HEK293 (cell line): ENCODE measurements around the gene B4GALNT4.

ENCODE experiments used
- CTCF ChIA-PET: fragments of 350-600 bp; formaldehyde crosslinking; extraction: SDS; loops from one replicate; lab custom pipeline; 2021; ENCODE audit warnings: antibody characterized with exemption; lab: Yijun Ruan, JAX
- POLR2A ChIA-PET: fragments of 300-600 bp; formaldehyde crosslinking; extraction: SDS; loops from one replicate; lab custom pipeline; 2020; ENCODE audit warnings: antibody characterized with exemption, inconsistent platforms; lab: Yijun Ruan, JAX
- H3K27ac ChIP-seq: fragments of 200-500 bp; sonication (Bioruptor generic); 2 replicates; pipeline ENCODE4 v1.5.1; 2014; ENCODE audit warnings: low read depth, low read length, control low read depth, inconsistent platforms; ENCODE audit errors: extremely low read depth
- H3K36me3 ChIP-seq, 2 experiments: fragments of 200-500 bp in 1 of 2; sonication (Bioruptor generic) in 1 of 2; 1 replicate in 1 of 2; 2 replicates in 1 of 2; pipeline ENCODE4 v1.5.1; 2014 to 2017; ENCODE audit warnings: inconsistent platforms in 2 of 2, low read length in 2 of 2; ENCODE audit not compliant: control insufficient read depth in 2 of 2, insufficient read depth in 1 of 2
- H3K4me1 ChIP-seq: fragments of 200-500 bp; sonication (Bioruptor generic); 2 replicates; pipeline ENCODE4 v1.5.1; 2014; ENCODE audit warnings: mild to moderate bottlenecking, low read length, inconsistent platforms; ENCODE audit not compliant: control insufficient read depth, insufficient read depth
- H3K4me3 ChIP-seq: 2 replicates; pipeline ENCODE4 v1.5.1; 2011; ENCODE audit warnings: low read depth, mild to moderate bottlenecking, control low read depth, low read length, moderate library complexity
- H3K9me3 ChIP-seq: fragments of 200-500 bp; sonication (Bioruptor generic); 2 replicates; pipeline ENCODE4 v1.5.1; 2014; ENCODE audit warnings: low read depth, low read length, inconsistent platforms; ENCODE audit not compliant: control insufficient read depth, insufficient read depth
- BCL11B ChIP-seq: fragments of 450-650 bp; formaldehyde crosslinking; IDR thresholded peaks from 2 replicates; pipeline ENCODE4 v1.5.1; 2016; ENCODE audit warnings: low read depth, missing biosample characterization, missing genetic modification characterization
- FEZF1 ChIP-seq: fragments of 450-650 bp; formaldehyde crosslinking; IDR thresholded peaks from 2 replicates; pipeline ENCODE4 v1.5.1; 2016; ENCODE audit warnings: missing biosample characterization, missing genetic modification characterization
- GLI4 ChIP-seq: fragments of 450-650 bp; formaldehyde crosslinking; IDR thresholded peaks from 2 replicates; pipeline ENCODE4 v1.5.1; 2016; ENCODE audit warnings: missing biosample characterization, missing genetic modification characterization
- HOXC10 ChIP-seq: sonication (generic); formaldehyde crosslinking; IDR thresholded peaks from 2 replicates; pipeline ENCODE4 v1.8.1; 2023; ENCODE audit warnings: mild to moderate bottlenecking, missing genetic modification reagents
- KLF10 ChIP-seq: fragments of 450-650 bp; IDR thresholded peaks from 2 replicates; pipeline ENCODE4 v1.5.1; 2018; ENCODE audit warnings: missing biosample characterization, mild to moderate bottlenecking, missing genetic modification characterization
- MEIS1 ChIP-seq: sonication (generic); formaldehyde crosslinking; IDR thresholded peaks from 2 replicates; pipeline ENCODE4 v1.8.1; 2022; ENCODE audit warnings: missing genetic modification reagents, mild to moderate bottlenecking, borderline replicate concordance
- OSR2 ChIP-seq: fragments of 450-650 bp; formaldehyde crosslinking; IDR thresholded peaks from 2 replicates; pipeline ENCODE4 v1.5.1; 2016; ENCODE audit warnings: missing biosample characterization, missing genetic modification characterization
- ZBTB21 ChIP-seq: fragments of 450-650 bp; formaldehyde crosslinking; IDR thresholded peaks from 2 replicates; pipeline ENCODE4 v1.5.1; 2017; ENCODE audit warnings: missing biosample characterization, missing genetic modification characterization
- ZNF211 ChIP-seq: fragments of 450-650 bp; formaldehyde crosslinking; IDR thresholded peaks from 2 replicates; pipeline ENCODE4 v1.5.1; 2016; ENCODE audit warnings: low read depth, missing biosample characterization, missing genetic modification characterization
- ZNF354C ChIP-seq: fragments of 450-650 bp; formaldehyde crosslinking; IDR thresholded peaks from 2 replicates; pipeline ENCODE4 v1.5.1; 2016; ENCODE audit warnings: missing biosample characterization, missing genetic modification characterization, low read depth, borderline replicate concordance
- ZNF37A ChIP-seq: fragments of 450-650 bp; IDR thresholded peaks from 2 replicates; pipeline ENCODE4 v1.5.1; 2018; ENCODE audit warnings: missing biosample characterization, missing genetic modification characterization
- ZNF433 ChIP-seq: fragments of 450-650 bp; formaldehyde crosslinking; IDR thresholded peaks from 2 replicates; pipeline ENCODE4 v1.5.1; 2016; ENCODE audit warnings: missing biosample characterization, missing genetic modification characterization, low read depth
- ZNF501 ChIP-seq: fragments of 450-650 bp; formaldehyde crosslinking; IDR thresholded peaks from 2 replicates; pipeline ENCODE4 v1.5.1; 2016; ENCODE audit warnings: missing biosample characterization, missing genetic modification characterization
- ZNF629 ChIP-seq: fragments of 450-650 bp; formaldehyde crosslinking; IDR thresholded peaks from 2 replicates; pipeline ENCODE4 v1.5.1; 2017; ENCODE audit warnings: missing biosample characterization, missing genetic modification characterization
- ZNF658 ChIP-seq: fragments of 450-650 bp; formaldehyde crosslinking; IDR thresholded peaks from 2 replicates; pipeline ENCODE4; 2016; ENCODE audit warnings: missing biosample characterization, missing genetic modification characterization
- ZNF830 ChIP-seq: fragments of 450-650 bp; IDR thresholded peaks from 2 replicates; pipeline ENCODE4 v1.5.0; 2018; ENCODE audit warnings: missing biosample characterization, missing genetic modification characterization, low read depth, mild to moderate bottlenecking, moderate library complexity
- ZXDB ChIP-seq: fragments of 450-650 bp; formaldehyde crosslinking; IDR thresholded peaks from 2 replicates; pipeline ENCODE4 v1.5.1; 2016; ENCODE audit warnings: missing biosample characterization, missing genetic modification characterization
- TF ChIP-seq, protein P1 (sequence below): fragments of 450-650 bp; formaldehyde crosslinking; IDR thresholded peaks from 2 replicates; pipeline ENCODE4 v1.5.1; 2017; ENCODE audit warnings: missing biosample characterization, missing genetic modification characterization
- TF ChIP-seq, protein P2 (sequence below): fragments of 450-650 bp; formaldehyde crosslinking; IDR thresholded peaks from 2 replicates; pipeline ENCODE4 v1.5.1; 2016; ENCODE audit warnings: missing biosample characterization, missing genetic modification characterization
- TF ChIP-seq, protein P3 (sequence below): fragments of 450-650 bp; formaldehyde crosslinking; IDR thresholded peaks from 2 replicates; pipeline ENCODE4 v1.5.1; 2016; ENCODE audit warnings: missing biosample characterization, missing genetic modification characterization
- TF ChIP-seq, protein P4 (sequence below): fragments of 450-650 bp; formaldehyde crosslinking; IDR thresholded peaks from 2 replicates; pipeline ENCODE4 v1.5.1; 2016; ENCODE audit warnings: missing biosample characterization, missing genetic modification characterization

Gene B4GALNT4

DNA sequence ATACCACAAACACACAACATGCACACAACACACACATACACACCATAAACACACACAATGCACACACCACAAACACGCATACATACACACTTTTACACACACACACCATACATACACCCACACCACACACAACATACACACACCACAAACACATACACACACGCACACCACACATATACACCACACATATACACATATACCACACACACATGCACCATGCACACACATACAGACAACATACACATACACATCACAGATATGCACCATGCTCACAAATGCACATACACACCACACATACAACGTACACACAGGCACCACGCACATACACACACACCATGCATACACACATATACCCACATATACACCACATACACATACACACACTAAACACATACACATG, 11.7 kb upstream of the B4GALNT4 start (continued):
- no peak for TF ChIP-seq ZNF629
- TF ChIP-seq, protein P1, sequence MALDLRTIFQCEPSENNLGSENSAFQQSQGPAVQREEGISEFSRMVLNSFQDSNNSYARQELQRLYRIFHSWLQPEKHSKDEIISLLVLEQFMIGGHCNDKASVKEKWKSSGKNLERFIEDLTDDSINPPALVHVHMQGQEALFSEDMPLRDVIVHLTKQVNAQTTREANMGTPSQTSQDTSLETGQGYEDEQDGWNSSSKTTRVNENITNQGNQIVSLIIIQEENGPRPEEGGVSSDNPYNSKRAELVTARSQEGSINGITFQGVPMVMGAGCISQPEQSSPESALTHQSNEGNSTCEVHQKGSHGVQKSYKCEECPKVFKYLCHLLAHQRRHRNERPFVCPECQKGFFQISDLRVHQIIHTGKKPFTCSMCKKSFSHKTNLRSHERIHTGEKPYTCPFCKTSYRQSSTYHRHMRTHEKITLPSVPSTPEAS, result peak; percentile 53; the same call in 1 of the 2 replicates
- TF ChIP-seq ZNF501 (tag by site-specific recombination), result no peak
- TF ChIP-seq BCL11B, result no peak
- 0 out of 2 replicates have a peak, but pooled peaks have one; percentile 50 for TF ChIP-seq ZNF354C
- no peak for TF ChIP-seq MEIS1 (CRISPR knock-in tag)
- TF ChIP-seq GLI4 (tag by site-specific recombination), result no peak
- TF ChIP-seq ZNF658 (tag by site-specific recombination), result no peak
- no peak for TF ChIP-seq ZNF433
- TF ChIP-seq KLF10 (tag by site-specific recombination), result no peak
- peak; percentile 86 for TF ChIP-seq ZNF211 (tag by site-specific recombination)
- TF ChIP-seq, protein P2, sequence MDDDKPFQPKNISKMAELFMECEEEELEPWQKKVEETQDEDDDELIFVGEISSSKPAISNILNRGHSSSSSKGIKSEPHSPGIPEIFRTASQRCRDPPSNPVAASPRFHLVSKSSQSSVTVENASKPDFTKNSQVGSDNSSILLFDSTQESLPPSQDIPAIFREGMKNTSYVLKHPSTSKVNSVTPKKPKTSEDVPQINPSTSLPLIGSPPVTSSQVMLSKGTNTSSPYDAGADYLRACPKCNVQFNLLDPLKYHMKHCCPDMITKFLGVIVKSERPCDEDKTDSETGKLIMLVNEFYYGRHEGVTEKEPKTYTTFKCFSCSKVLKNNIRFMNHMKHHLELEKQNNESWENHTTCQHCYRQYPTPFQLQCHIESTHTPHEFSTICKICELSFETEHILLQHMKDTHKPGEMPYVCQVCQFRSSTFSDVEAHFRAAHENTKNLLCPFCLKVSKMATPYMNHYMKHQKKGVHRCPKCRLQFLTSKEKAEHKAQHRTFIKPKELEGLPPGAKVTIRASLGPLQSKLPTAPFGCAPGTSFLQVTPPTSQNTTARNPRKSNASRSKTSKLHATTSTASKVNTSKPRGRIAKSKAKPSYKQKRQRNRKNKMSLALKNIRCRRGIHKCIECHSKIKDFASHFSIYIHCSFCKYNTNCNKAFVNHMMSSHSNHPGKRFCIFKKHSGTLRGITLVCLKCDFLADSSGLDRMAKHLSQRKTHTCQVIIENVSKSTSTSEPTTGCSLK (tag by site-specific recombination), result no peak
- no peak for TF ChIP-seq ZXDB (tag by site-specific recombination)
- no peak for TF ChIP-seq OSR2 (tag by site-specific recombination)

GRCh38 chr11:358129-358800, 11.0 kb upstream of the B4GALNT4 start:
- no peaks in the 10 kb centered on the region for H3K9me3 ChIP-seq
- H3K4me1 ChIP-seq, result no peaks in the 10 kb centered on the region
- ChIA-PET CTCF (interaction anchor here (1.3 kb wide), 1 partner anchor 53 kb away, joined by 6 read pairs; no protein-coding TSS in a partner anchor), POLR2A (no interaction called here)
- H3K27ac ChIP-seq, result no peak overlapping the region
- no peaks in the 10 kb centered on the region for H3K36me3 ChIP-seq
- H3K4me3 ChIP-seq, result no peak overlapping the region
- TF ChIP-seq ZNF830 (tag by site-specific recombination), result no peak
- TF ChIP-seq, protein P1, result no peak
- no peak for TF ChIP-seq ZNF37A
- TF ChIP-seq HOXC10 (CRISPR knock-in tag), result no peak
- TF ChIP-seq ZBTB21 (tag by site-specific recombination), result no peak
- TF ChIP-seq FEZF1, result no peak
- TF ChIP-seq, protein P3, sequence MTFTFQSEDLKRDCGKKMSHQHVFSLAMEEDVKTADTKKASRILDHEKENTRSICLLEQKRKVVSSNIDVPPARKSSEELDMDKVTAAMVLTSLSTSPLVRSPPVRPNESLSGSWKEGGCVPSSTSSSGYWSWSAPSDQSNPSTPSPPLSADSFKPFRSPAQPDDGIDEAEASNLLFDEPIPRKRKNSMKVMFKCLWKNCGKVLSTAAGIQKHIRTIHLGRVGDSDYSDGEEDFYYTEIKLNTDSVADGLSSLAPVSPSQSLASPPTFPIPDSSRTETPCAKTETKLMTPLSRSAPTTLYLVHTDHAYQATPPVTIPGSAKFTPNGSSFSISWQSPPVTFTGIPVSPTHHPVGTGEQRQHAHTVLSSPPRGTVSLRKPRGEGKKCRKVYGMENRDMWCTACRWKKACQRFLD, result no peak
- TF ChIP-seq, protein P4, sequence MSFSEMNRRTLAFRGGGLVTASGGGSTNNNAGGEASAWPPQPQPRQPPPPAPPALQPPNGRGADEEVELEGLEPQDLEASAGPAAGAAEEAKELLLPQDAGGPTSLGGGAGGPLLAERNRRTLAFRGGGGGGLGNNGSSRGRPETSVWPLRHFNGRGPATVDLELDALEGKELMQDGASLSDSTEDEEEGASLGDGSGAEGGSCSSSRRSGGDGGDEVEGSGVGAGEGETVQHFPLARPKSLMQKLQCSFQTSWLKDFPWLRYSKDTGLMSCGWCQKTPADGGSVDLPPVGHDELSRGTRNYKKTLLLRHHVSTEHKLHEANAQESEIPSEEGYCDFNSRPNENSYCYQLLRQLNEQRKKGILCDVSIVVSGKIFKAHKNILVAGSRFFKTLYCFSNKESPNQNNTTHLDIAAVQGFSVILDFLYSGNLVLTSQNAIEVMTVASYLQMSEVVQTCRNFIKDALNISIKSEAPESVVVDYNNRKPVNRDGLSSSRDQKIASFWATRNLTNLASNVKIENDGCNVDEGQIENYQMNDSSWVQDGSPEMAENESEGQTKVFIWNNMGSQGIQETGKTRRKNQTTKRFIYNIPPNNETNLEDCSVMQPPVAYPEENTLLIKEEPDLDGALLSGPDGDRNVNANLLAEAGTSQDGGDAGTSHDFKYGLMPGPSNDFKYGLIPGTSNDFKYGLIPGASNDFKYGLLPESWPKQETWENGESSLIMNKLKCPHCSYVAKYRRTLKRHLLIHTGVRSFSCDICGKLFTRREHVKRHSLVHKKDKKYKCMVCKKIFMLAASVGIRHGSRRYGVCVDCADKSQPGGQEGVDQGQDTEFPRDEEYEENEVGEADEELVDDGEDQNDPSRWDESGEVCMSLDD, result no peak
